ENCODE measurements around the gene FAM234B.

The FAM234B gene

GRCh38 chr12:13022851-13023271 lies 21.3 kb upstream of the FAM234B start:
- H3K9ac ChIP-seq (ENCODE audit: low read depth, low read length): no peak overlapping the region
- no peaks in the 10 kb centered on the region for H3K9me3 ChIP-seq (ENCODE audit: insufficient read depth, low read length, severe bottlenecking)
- H3K27ac ChIP-seq (ENCODE audit: low read length): no peak overlapping the region
- no peak overlapping the region for H3K4me2 ChIP-seq (ENCODE audit: insufficient read depth, low read length)
- no peaks in the 10 kb centered on the region for H3K4me1 ChIP-seq (ENCODE audit: insufficient read depth, low read length)
- peaks cover 14% of the 10 kb centered on the region for H3K27me3 ChIP-seq (ENCODE audit: insufficient read depth, low read length, poor library complexity)
- no peak overlapping the region for H3K4me3 ChIP-seq (ENCODE audit: low read depth in 1 of 2, low read length in 2 of 2)
- H3K36me3 ChIP-seq (ENCODE audit: insufficient read depth, low read length): no peaks in the 10 kb centered on the region
- H2AFZ ChIP-seq (ENCODE audit: low read depth, low read length): no peak overlapping the region
- ATAC-seq (ENCODE audit: insufficient read depth, low read depth) (no peak), DNase-seq (no peak)
- H4K20me1 ChIP-seq (ENCODE audit: insufficient read depth, low read length): no peaks in the 10 kb centered on the region
- TF ChIP-seq EZH2 (IDR thresholded peaks at IDR 0.05; ENCODE audit: borderline replicate concordance, low read depth, low read length, severe bottlenecking): no peak
- TF ChIP-seq CTCF (IDR thresholded peaks at IDR 0.05; ENCODE audit: borderline replicate concordance, extremely low read depth, low read length, poor library complexity, severe bottlenecking): no peak
- no peaks in the 10 kb centered on the region for H3K79me2 ChIP-seq (ENCODE audit: insufficient read depth, low read length)

- H3K4me2 ChIP-seq (ENCODE audit: insufficient read depth, low read length): no peak overlapping the region
- no peaks in the 10 kb centered on the region for H3K79me2 ChIP-seq (ENCODE audit: insufficient read depth, low read length)
- no peaks in the 10 kb centered on the region for H4K20me1 ChIP-seq (ENCODE audit: insufficient read depth, low read length)
- peaks cover 23% of the 10 kb centered on the region for H3K27me3 ChIP-seq (ENCODE audit: insufficient read depth, low read length, poor library complexity)
- H3K9me3 ChIP-seq (ENCODE audit: insufficient read depth, low read length, severe bottlenecking): no peaks in the 10 kb centered on the region
- ATAC-seq (ENCODE audit: insufficient read depth, low read depth) (no peak), DNase-seq (no peak)
- no peak overlapping the region for H3K4me3 ChIP-seq (ENCODE audit: low read depth in 1 of 2, low read length in 2 of 2)
- TF ChIP-seq EZH2 (IDR thresholded peaks at IDR 0.05; ENCODE audit: borderline replicate concordance, low read depth, low read length, severe bottlenecking): no peak
- H2AFZ ChIP-seq (ENCODE audit: low read depth, low read length): no peak overlapping the region
- no peaks in the 10 kb centered on the region for H3K36me3 ChIP-seq (ENCODE audit: insufficient read depth, low read length)
- H3K9ac ChIP-seq (ENCODE audit: low read depth, low read length): no peak overlapping the region
- no peaks in the 10 kb centered on the region for H3K4me1 ChIP-seq (ENCODE audit: insufficient read depth, low read length)
- no peak overlapping the region for H3K27ac ChIP-seq (ENCODE audit: low read length)
These were observed 20.2 kb upstream of the FAM234B start for GRCh38 chr12:13023811-13024530.

DNA sequence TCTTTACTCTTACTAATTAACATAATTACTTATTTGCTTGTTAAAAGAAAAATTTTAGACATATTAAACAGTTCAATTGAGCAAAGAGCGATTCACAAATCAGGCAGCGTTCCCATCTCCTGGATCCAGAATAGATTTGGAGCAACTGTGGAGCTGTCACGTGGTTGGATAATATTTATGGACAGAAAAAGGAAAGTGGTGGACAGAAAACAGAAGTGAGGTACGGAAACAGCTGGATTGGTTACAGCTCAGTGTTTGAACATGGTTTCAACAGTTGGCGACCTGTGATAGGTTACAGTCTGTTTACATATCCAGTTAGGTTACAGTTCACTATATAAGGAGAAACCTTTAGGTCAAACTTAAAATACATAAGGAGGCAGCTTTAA lies 19.7 kb upstream of the FAM234B start:
- H3K9me3 ChIP-seq (ENCODE audit: insufficient read depth, low read length, severe bottlenecking): no peaks in the 10 kb centered on the region
- no peak overlapping the region for H2AFZ ChIP-seq (ENCODE audit: low read depth, low read length)
- H3K27ac ChIP-seq (ENCODE audit: low read length): no peak overlapping the region
- H3K4me2 ChIP-seq (ENCODE audit: insufficient read depth, low read length): no peak overlapping the region
- H3K36me3 ChIP-seq (ENCODE audit: insufficient read depth, low read length): no peaks in the 10 kb centered on the region
- H3K4me3 ChIP-seq (ENCODE audit: low read depth in 1 of 2, low read length in 2 of 2): no peak overlapping the region
- no peaks in the 10 kb centered on the region for H4K20me1 ChIP-seq (ENCODE audit: insufficient read depth, low read length)
- TF ChIP-seq EZH2 (IDR thresholded peaks at IDR 0.05; ENCODE audit: borderline replicate concordance, low read depth, low read length, severe bottlenecking) (no peak), CTCF (IDR thresholded peaks at IDR 0.05; ENCODE audit: borderline replicate concordance, extremely low read depth, low read length, poor library complexity, severe bottlenecking) (no peak)
- peaks cover 27% of the 10 kb centered on the region for H3K27me3 ChIP-seq (ENCODE audit: insufficient read depth, low read length, poor library complexity)
- ATAC-seq (ENCODE audit: insufficient read depth, low read depth) (no peak), DNase-seq (no peak)
- H3K79me2 ChIP-seq (ENCODE audit: insufficient read depth, low read length): no peaks in the 10 kb centered on the region
- H3K9ac ChIP-seq (ENCODE audit: low read depth, low read length): no peak overlapping the region
- H3K4me1 ChIP-seq (ENCODE audit: insufficient read depth, low read length): no peaks in the 10 kb centered on the region

DNA sequence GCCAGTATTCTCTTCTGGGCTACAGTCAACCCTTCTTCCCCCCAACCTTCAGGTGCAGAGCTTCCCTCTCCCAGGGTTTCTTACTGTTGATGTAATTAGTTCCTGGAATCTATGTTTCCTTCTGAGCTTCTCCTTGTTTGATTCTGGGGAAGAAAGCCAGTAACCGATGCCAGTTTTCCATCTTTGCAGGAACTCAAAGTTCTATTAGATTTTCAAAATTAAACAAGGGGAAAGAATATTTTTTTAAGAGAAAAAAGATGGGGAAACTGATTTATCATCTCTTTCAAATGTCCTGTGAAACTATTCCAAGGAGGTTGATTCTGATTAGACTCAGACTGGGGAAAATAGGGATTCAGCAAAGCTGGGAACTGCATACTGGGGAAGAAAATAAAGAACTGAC lies 17.9 kb upstream of the FAM234B start:
- Histone ChIP-seq H4K20me1 (ENCODE audit: insufficient read depth, low read length) (no peaks in the 10 kb centered on the region), H3K27ac (ENCODE audit: low read length) (no peak overlapping the region), H3K4me2 (ENCODE audit: insufficient read depth, low read length) (no peak overlapping the region), H3K79me2 (ENCODE audit: insufficient read depth, low read length) (no peaks in the 10 kb centered on the region), H3K4me3 (ENCODE audit: low read depth in 1 of 2, low read length in 2 of 2) (no peak overlapping the region), H3K36me3 (ENCODE audit: insufficient read depth, low read length) (no peaks in the 10 kb centered on the region), H3K27me3 (ENCODE audit: insufficient read depth, low read length, poor library complexity) (peaks cover 35% of the 10 kb centered on the region), H2AFZ (ENCODE audit: low read depth, low read length) (no peak overlapping the region), H3K4me1 (ENCODE audit: insufficient read depth, low read length) (no peaks in the 10 kb centered on the region), H3K9ac (ENCODE audit: low read depth, low read length) (no peak overlapping the region), H3K9me3 (ENCODE audit: insufficient read depth, low read length, severe bottlenecking) (no peaks in the 10 kb centered on the region)
- ATAC-seq (ENCODE audit: insufficient read depth, low read depth) (no peak), DNase-seq (no peak)
- TF ChIP-seq EZH2 (IDR thresholded peaks at IDR 0.05; ENCODE audit: borderline replicate concordance, low read depth, low read length, severe bottlenecking) (no peak), CTCF (IDR thresholded peaks at IDR 0.05; ENCODE audit: borderline replicate concordance, extremely low read depth, low read length, poor library complexity, severe bottlenecking) (no peak)
